NCI-H345 treated with DMSO at 0.1 percent for 48 hours (cell line): ENCODE results near the gene TWF1.
"Not testable (repeated sequence)": the region's sequence is repeated elsewhere in the genome, so short reads cannot be mapped to it uniquely, and the experiment has no call there.

Source experiments
- DNase-seq: peaks from one replicate; lab custom pipeline; 2025; ENCODE audit not compliant: unreplicated experiment; lab: John Stamatoyannopoulos, UW

The TWF1 gene

GRCh38 chr12:43805860-43806736 is at the start of gene TWF1:
Gene TWF1, minus strand, starts transcription at chr12:43806317. Its CDS starts 72 bp downstream, at chr12:43806245.
- peak; percentile 8 for DNase-seq

GRCh38 chr12:43852744-43853143 is 46.6 kb upstream of the TWF1 start:
- no peak for DNase-seq

- DNase-seq: no peak
These were observed 42.7 kb upstream of the TWF1 start for GRCh38 chr12:43848786-43849185.

- no peak for DNase-seq
These were observed 42.0 kb upstream of the TWF1 start for GRCh38 chr12:43848226-43848507.

- not testable (repeated sequence) for DNase-seq
These were observed 41.5 kb upstream of the TWF1 start for GRCh38 chr12:43847425-43848225.

GRCh38 chr12:43842259-43842658 is 36.1 kb upstream of the TWF1 start:
- no peak for DNase-seq

- DNase-seq: no peak
These were observed 35.1 kb upstream of the TWF1 start for GRCh38 chr12:43841253-43841652.

- DNase-seq: no peak
These were observed 34.2 kb upstream of the TWF1 start for GRCh38 chr12:43840338-43840737.

GRCh38 chr12:43836475-43836989 is 30.4 kb upstream of the TWF1 start:
- DNase-seq: no peak

GRCh38 chr12:43835656-43836474 is 29.7 kb upstream of the TWF1 start, which contains the start of gene TMEM117:
Gene TMEM117, plus strand, starts transcription at chr12:43836081.
- DNase-seq: no peak

- DNase-seq: no peak
These were observed 29.1 kb upstream of the TWF1 start for GRCh38 chr12:43835264-43835655.

GRCh38 chr12:43832463-43833168 is 26.5 kb upstream of the TWF1 start:
- no peak for DNase-seq

- DNase-seq: no peak
These were observed 21.0 kb upstream of the TWF1 start for GRCh38 chr12:43827093-43827492.

GRCh38 chr12:43826681-43827080 is 20.6 kb upstream of the TWF1 start:
- DNase-seq: no peak

GRCh38 chr12:43824207-43824775 is 18.2 kb upstream of the TWF1 start:
- DNase-seq: no peak

- no peak for DNase-seq
These were observed 10.1 kb upstream of the TWF1 start for GRCh38 chr12:43816168-43816567.

GRCh38 chr12:43815416-43815815 is 9.3 kb upstream of the TWF1 start:
- no peak for DNase-seq

- DNase-seq: no peak
These were observed 6.8 kb upstream of the TWF1 start for GRCh38 chr12:43812926-43813325.

- no peak for DNase-seq
These were observed 5.9 kb upstream of the TWF1 start for GRCh38 chr12:43812057-43812456.

GRCh38 chr12:43807386-43807785 is 1.3 kb upstream of the TWF1 start:
- DNase-seq: no peak
